Activated CD8-positive, alpha-beta memory T cell treated with anti-CD3 and anti-CD28 coated beads, Interleukin-2, amount 50 U/mL, for 4 hours (primary cell): ENCODE results near the gene LYRM1.
A peak's percentile ranks its signal among the peaks of the same experiment; 100 is the strongest.
"Not testable (repeated sequence)": the region's sequence is repeated elsewhere in the genome, so short reads cannot be mapped to it uniquely, and the experiment has no call there.

Source experiments
- DNase-seq: peaks from one replicate; pipeline ENCODE4 v3.0.0-alpha.2; 2020

Gene LYRM1

GRCh38 chr16:20900299-20901067 lies at the start of gene LYRM1, which contains the start of gene DCUN1D3:
Gene LYRM1, plus strand, starts transcription at chr16:20900771. Its CDS starts 14,785 bp downstream, at chr16:20915556.
Gene DCUN1D3, minus strand, starts transcription at chr16:20900358. Its CDS starts 37,820 bp downstream, at chr16:20862538.
- peak; percentile 87 for DNase-seq

- no peak for DNase-seq
Observed at GRCh38 chr16:20850981-20851380, 49.6 kb upstream of the LYRM1 start.

GRCh38 chr16:20851601-20852000 lies 49.0 kb upstream of the LYRM1 start:
- DNase-seq, result no peak

GRCh38 chr16:20853143-20853542 lies 47.4 kb upstream of the LYRM1 start:
- DNase-seq, result no peak

- DNase-seq, result no peak
Observed at GRCh38 chr16:20853981-20854620, 46.5 kb upstream of the LYRM1 start.

GRCh38 chr16:20854963-20855362 lies 45.6 kb upstream of the LYRM1 start:
- no peak for DNase-seq

- no peak for DNase-seq
Observed at GRCh38 chr16:20857281-20857680, 43.3 kb upstream of the LYRM1 start.

GRCh38 chr16:20859229-20859628 lies 41.3 kb upstream of the LYRM1 start:
- no peak for DNase-seq

- no peak for DNase-seq
Observed at GRCh38 chr16:20859699-20860098, 40.9 kb upstream of the LYRM1 start.

- no peak for DNase-seq
Observed at GRCh38 chr16:20860361-20860760, 40.2 kb upstream of the LYRM1 start.

- DNase-seq, result not testable (repeated sequence)
Observed at GRCh38 chr16:20860995-20861394, 39.6 kb upstream of the LYRM1 start.

GRCh38 chr16:20862162-20862960 lies 38.2 kb upstream of the LYRM1 start:
- no peak for DNase-seq

GRCh38 chr16:20864376-20864775 lies 36.2 kb upstream of the LYRM1 start:
- not testable (repeated sequence) for DNase-seq

- DNase-seq, result no peak
Observed at GRCh38 chr16:20865420-20866131, 35.0 kb upstream of the LYRM1 start.

GRCh38 chr16:20866145-20866772 lies 34.3 kb upstream of the LYRM1 start:
- DNase-seq, result no peak

GRCh38 chr16:20866801-20867200 lies 33.8 kb upstream of the LYRM1 start:
- DNase-seq, result no peak

GRCh38 chr16:20867585-20867984 lies 33.0 kb upstream of the LYRM1 start:
- DNase-seq, result no peak

GRCh38 chr16:20868890-20869289 lies 31.7 kb upstream of the LYRM1 start:
- DNase-seq, result no peak

GRCh38 chr16:20870122-20870820 lies 30.3 kb upstream of the LYRM1 start:
- DNase-seq, result no peak

- no peak for DNase-seq
Observed at GRCh38 chr16:20871258-20871657, 29.3 kb upstream of the LYRM1 start.

- DNase-seq, result no peak
Observed at GRCh38 chr16:20871941-20872815, 28.4 kb upstream of the LYRM1 start.
